NOMO-1 (cell line): ENCODE measurements around the gene SP110.
A peak's percentile ranks its signal among the peaks of the same experiment; 100 is the strongest.
"Not testable (repeated sequence)": the region's sequence is repeated elsewhere in the genome, so short reads cannot be mapped to it uniquely, and the experiment has no call there.

Experiments used
- DNase-seq, 2 experiments: peaks; one replicate each; lab custom pipeline; 2025; ENCODE audit not compliant: unreplicated experiment in 2 of 2; lab: John Stamatoyannopoulos, UW

SP110 gene

DNA sequence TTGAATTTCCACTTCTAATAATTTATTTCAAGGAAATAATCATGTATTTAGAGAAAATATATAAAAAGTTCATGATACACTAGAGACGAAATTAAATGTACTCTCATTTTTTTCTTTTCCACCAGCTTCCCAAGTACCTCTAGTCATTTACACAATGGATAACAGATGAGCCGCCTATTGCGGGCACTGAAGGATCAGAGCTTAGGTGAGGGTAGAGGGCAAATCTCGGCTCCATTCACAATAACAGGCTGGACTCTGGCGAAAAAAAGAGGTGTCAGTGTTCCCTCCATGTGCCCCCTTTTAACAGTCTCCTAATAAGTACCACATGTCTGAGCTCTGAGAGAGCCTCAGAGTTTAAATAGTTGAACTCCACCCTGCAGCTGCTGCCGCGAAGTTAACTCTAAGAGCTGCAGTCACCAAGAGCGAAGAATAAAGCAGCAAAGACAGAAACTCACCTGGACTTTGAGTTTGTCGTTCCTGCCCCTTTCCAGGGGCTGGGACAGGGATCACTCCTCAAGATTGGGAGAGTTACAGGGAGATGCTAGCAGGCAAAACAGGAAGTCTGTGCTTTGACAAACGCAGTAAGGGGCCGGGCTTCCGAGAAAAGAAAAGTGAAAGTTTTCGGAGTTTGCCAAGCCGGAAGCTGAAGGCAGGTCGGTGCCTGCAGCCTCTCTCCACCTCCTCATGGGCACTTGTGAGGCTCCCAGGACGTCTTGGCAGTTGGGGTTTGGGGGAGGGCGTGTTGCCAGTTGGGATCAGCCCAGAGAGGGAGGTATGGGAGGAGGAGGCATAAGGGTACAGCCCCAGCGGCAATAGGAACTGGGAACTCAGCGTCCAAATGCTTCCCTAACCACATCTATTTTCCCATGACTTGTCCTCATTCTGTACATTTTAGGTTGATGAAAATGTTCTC, at the start of gene SP110:
SP110 (minus strand) TSS at position 566 of the 913 bp plus-strand sequence. CDS start 3,057 bp downstream, outside the sequence.
- peak; percentile 87 to 89 for DNase-seq

DNA sequence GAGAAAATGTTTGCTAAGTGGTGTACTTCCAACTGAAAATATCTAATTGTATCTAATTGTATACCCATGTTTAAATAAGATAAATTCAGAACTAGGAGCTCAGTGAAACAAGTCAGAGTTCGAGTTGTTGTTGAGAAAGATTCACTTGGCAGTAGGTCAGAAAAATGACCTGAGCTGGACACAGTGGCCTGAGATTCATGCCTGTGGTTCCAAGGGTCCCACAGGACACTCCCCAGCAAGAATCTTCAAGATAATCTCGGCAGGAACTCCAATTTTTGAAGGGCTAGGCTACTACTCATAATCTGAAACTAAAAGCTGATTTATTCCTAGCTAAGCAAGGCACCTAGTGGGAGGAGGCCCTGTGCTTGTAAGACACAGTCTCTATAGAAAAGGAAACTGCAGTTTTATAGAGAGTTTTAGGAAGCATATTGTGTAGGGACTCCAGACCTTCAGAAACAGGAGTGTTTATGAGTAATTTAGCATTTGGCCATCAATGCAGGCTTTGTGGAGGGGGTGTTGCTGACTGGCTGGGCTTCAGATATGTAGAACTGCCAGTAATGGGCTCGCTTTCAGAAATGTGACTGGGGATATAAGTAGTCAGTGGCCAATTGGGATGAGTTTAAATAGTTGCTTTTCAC, 48.9 kb upstream of the SP110 start:
- no peak for DNase-seq

DNA sequence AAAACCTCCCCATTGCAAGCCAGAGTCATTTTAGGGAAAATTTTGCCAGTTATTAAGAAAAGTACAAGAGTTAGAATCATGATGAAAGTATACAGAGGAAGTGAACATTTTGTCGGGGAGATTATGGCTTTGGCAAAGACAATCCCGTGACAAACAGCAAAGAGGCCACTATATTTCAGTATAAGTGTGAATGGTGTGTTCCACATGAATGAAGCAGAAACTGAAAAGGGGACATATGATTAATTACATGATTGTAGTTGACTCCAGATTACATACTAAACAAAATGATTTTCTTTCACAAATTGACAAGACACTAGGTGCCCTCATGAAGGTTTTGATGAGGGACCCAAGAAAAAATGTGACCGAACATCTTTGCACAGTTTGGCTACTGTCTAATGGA, 47.8 kb upstream of the SP110 start:
- no peak for DNase-seq

DNA sequence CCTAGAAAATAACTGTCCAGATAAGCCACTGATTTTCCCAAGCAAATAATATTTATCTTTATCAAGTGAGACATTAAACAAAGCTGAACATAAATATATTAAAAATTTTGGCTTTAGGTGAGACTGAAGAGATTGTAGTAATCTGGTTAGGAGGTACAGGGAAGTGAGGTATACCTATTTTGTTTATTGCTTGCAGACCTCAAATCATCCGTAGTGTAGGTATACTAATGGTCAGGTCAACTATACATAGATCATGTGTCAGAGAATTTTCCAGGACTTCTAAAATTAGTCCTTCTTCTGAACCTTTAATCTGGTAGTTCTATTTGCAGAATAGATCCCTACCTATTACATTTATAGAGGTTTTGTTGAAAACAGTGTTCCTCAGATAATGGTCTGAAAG, 47.3 kb upstream of the SP110 start:
- no peak for DNase-seq

DNA sequence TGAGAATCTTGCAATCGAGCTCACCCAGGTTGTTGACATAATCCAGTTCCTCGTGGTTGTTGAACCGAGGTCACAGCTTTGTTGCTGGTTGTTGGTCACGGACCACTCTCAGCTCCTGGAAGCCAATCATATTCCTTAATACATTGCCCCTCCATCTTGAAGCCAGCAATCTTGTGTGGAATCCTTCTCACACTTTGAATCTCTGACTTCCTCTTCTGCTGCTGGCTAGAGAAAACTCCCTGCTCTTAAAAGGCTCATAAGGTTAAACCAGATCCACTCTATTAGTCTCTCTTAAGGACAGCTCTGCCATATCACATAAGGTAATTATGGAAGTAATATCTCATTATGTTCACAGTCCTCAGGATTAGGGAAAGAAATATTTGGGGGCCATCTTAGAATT, 46.9 kb upstream of the SP110 start:
- no peak for DNase-seq

DNA sequence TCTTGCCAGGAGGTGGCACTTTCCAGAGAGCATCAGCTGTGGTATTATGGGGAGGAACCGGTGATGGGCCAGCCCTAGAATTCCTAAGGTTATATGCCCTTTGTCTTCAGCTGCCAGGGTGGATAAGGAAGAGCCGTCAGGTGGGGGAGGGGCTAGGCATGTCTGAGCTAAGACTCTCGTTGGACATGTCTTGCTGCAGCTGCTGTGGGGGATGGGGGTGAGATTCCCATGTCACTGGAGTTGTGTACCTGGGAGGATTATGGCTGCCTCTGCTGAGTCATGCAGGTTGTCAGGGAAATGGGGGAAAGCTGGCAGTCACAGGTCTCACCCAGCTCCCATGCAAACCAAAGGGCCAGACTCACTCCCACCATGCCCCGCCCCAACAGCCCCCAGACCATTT, 45.2 kb upstream of the SP110 start:
- DNase-seq = not testable (repeated sequence)

DNA sequence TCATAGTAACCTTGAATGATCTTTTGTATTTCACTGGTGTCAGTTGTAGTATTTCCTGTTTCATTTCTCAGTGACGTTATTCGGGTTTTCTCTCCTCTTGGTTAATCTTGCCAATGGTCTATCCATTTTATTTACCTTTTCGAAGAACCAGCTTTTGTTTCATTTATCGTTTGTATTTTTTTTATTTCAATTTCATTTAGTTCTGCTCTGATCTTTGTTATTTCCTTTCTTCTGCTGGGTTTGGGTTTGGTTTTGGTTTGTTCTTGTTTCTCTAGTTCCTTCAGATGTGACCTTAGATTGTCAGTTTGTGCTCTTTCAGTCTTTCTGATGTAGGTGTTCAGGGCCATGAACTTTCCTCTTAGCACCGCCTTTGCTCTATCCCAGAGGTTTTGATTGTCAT, 42.5 kb upstream of the SP110 start:
- no peak for DNase-seq

DNA sequence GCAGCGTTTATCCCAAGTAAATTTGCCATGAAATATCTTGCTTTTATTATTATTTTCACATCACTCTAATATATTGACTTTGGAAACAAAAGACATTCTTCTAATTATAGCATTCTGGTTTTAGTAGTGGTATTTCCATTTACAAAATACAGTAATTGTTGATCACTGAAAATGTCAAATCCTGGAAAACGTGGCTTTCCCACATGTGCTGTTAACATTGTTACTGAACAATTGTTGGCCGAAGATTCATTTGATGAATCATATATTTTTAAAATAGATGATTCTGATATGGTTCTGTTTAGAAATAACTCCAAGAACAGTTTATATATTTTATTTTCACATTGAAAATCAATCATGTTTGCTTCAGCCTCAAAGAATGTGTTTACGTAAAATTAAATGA, 38.7 kb upstream of the SP110 start:
- DNase-seq = no peak

DNA sequence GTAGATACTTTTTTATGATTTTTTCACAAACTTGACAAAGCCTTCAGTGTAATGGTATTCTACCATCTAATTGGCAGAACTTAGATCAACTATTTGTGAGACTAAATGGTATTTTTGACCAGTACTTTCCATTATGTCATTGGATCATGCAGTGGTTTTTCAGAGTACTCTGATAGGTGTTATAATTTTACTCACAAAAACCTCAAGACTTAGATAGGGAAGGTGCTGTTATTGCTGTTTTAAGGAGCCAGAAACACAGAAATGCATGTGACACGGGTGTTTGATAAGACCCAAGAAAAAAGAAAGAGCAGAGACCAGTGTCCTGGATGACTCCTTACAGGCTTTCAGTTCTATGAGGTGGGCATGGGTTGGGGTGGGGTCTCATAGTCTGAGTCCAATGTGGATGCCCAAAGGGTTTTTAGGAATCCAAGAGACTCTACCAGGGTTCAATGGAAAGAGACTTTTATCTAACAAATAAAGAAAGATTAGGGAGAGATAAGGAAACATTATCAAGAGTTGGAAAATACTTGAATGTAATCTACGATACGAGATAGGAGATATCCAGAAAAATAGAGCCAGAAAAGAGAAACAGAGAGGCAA, 37.0 kb upstream of the SP110 start:
- DNase-seq = no peak

DNA sequence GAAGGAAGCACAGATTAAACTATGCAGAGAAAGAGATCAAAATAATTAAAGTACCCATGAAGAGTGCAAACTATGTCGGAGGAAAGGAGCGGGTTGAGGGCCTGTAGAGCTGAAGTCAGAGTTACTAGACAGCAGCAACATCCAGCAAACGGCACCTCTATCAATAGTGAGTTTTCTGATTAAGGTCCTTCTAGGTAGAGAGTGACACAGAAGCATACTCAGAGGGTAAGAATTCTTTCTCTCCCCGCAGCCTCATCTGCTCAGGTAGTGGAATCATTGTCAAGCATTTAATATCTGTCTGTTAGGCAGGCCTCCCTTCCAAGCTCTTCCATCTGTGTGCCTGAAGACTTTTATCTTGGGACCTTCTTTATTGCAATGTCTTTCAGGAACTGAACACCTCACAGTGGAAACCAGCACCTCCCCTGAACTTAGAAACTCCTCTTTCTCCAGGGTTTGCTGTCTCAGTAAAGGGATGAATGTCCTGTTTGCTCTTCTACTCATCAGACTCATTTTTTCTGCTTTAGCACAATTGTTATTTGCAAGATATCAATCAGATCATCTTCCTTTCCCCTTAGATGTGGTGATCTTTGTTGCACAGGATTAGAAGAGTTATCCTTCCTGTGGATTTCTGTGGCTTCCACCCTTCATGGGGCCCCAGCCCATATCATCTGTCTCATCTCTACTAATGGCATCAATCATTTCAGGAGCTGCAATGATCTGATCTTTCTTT, 34.5 kb upstream of the SP110 start:
- no peak for DNase-seq

DNA sequence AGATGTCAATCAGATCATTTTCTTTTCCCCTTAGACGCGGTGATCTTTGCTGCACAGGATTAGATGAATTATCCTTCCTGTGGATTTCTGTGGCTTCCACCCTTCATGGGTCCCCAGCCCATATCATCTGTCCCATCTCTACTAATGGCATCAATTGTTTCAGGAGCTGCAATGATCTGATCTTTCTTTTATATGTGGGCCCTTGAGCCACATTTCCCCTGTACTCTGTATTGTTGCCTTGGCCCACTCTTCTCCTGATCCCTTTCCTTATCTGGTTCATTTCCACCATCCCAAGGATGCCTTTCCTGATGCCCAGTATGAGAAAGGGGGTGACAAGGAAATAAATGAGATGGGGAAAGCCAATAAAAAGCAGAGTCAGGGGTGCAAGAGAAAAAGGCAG, 30.4 kb upstream of the SP110 start:
- no peak for DNase-seq

DNA sequence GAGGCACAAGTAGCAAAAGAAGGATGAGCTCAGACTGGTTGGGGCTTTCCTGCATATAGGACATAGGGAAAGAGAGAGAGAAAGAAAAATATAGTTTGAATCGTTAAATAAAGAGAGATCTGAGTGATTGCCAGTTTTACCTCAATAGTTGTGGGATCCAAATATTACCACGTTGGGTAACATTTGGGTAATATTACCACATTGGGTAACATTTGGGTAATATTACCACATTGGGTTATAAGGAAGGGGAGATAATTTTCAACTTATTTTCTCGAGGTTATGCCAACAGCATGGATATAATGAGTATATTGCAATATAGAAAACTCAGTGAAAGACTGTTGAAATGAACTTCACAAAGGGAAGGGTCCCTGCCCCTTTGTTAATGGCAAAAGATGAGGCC, 26.4 kb upstream of the SP110 start:
- peak in 1 of 2 experiments; percentile 43 for DNase-seq

DNA sequence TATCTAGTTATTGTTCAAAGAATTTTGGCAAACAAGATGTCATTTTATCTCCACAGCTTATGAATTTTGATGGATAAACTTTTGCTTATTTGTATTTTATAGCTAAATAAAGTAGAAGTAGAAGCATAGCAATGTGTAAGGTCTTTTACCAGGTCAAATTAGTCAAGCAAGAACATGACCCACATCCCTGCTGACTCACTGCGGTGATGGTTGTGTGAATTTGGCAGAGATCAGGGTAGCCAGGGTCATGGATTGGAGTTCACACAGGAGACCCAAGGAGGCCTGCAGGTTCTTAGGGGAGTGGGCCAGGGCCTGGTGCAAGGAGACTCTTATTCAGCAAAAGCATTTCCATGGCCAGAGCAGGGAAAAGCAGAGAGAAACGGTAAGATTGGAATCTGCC, 24.4 kb upstream of the SP110 start:
- DNase-seq = no peak

DNA sequence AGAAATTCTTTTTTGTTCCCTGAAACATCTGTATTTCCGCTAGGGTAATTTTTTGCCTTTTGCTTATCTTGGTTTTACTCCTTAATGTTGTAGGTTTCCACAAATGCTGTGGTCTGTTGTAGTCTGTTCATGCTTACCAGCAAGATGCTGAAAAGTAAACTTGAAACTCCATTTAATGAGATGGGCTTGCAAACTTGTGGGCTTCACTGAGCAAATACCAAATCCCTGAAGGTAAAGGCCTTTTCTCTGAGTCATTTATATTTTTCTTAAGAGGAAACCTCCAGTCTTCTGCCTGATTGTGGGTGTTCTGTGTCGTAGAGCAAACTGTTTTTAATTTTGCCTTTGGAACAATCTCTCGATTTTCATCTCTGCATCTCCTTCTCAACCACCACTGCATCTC, 15.1 kb upstream of the SP110 start:
- no peak for DNase-seq

DNA sequence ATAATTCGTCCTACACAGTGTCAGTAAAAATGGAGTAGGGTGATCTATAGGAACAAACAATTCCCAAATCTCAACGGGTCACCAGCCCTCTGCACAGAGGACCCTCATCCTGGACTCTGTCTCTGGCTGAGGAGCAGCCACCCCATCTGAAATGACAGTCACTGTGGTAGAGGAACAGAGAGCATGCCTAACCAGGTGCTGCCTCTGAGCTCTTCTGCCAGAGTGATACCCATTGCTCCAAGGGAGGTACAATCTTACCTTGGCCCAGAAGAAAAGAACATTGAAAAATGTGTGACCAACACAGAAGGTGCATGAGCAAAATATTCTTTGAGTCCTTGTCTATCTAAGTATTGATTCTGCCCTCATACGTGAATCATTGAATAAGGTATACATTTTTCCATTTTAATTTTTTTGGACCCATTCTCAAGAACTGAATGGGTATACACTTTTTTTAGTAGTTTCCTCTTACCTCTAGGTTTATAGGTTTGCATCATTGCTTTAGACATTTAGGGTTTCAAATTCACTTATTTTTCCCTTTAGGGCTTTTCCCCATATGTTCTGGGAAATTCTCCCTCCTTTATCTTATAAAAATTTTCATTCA, 14.4 kb upstream of the SP110 start:
- no peak for DNase-seq

DNA sequence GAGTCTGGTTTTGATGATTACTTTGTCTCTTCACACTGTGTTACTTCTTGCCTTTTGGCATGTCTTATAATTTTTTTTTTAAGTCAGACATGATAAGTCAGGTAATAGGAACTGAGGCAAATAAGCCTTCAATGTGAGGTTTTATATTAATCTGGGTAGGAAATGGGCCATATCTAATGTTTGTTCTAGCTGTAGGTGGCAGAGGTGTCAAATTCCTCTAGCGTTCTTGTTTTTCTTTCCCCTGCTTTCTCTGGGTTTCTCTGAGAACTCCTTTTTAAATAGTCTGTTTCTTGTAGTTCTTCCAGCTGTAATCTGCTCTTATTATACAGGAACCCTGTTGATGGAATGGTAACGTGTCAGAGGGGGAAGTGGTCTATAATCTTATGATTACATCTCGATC, 11.5 kb upstream of the SP110 start:
- no peak for DNase-seq

DNA sequence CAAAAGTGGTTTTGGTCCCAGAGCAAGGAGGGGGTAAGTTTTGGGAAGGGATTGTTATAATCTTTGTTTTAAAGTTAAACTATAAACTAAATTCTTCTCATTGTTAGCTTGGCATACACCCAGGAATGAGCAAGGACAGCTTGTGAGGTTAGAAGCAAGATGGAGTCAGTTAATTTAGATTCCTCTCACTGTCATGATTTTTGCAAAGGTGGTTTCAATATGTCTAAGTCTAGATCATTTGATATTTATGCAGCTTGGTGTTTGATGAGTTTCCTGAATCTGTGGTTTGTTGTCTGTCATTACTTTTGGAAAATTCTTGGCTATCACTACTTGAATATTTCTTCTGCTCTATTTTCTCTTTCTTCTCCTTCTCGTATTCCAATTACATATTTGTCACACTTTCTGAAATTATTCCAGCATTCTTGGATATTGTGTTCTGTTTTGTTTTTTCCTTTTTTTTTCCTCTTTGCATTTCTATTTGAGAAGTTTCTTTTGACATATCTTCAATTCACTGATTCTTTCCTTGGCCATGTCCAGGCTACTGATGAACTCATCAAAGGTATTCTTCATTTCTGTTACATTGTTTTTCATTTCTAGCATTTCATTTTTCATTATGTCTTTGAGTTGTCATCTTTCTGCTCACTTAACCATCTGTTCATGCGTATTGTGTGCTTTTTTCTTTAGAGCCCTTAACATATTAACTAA, 10.9 kb upstream of the SP110 start:
- DNase-seq = no peak

DNA sequence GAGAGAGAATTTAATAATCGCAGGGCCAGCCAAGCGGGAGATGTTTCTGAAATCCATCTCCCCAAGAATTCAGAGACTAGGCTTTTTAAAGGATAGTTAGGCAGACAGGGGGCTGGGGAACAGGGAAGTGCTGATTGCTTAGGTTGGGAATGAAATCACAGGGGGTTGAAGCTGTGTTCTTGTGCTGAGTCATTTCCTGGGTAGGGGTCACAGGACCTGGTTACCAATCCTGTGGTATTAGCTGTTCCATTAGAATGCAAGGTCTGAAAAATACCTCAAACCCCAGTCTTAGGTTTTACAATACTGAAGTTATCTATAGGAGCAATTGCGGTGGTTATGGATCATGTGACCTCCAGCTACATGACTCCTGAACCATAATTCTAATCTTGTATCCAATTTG, 10.3 kb upstream of the SP110 start:
- no peak for DNase-seq

DNA sequence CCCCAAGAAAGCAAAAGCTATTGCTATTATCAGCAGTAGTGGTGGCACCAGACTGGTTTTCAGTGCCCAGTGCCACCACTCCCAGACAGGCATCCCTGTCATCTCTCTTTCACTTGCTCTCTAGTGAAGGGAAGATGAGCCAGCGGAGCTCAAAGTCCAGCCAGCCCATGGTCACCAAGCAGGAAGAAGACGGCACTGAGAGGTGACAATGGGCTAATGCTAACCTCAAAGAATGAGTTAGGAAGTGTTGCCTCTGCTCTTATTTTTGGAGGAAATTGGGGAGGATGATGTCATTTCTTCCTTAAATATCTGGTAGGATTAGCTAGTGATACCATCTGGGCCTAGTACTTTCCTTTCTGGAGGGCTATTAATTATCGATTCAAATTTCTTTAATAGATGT, 7.4 kb upstream of the SP110 start:
- DNase-seq = no peak

DNA sequence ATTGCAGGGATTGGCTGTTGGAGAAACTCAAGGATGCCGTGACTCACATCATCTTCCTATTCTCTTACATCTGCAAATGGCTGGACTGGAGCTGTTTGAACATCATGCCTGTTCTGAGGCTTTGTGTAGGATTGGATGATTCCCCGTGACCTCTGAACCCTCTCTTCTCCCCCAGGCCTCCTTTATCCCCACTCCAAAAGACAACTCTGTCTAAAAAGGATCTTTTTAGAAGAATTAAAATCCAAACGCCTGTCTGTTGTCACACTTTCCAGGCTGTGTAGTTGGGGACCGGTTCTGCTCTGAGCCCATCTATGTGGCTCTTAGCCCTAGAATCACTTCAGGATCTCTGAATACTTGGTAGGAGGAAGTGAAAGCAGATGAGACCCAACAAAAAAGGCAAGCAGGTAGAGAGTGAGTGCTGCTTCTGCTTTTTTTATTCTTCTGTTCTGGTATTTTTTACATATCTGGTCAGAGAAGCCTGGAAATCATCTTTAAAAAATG, 6.3 kb upstream of the SP110 start:
- DNase-seq = peak; percentile 70 to 89
